HG03139 (cell line): ENCODE results near the gene NFKB1.
"Not testable (repeated sequence)": the region's sequence is repeated elsewhere in the genome, so short reads cannot be mapped to it uniquely, and the experiment has no call there.

Experiments used
- ATAC-seq: cut with Tn5 transposase; IDR thresholded peaks from one replicate; pipeline ENCODE4 v1.9.1; 2021; ENCODE audit not compliant: unreplicated experiment

Gene NFKB1

GRCh38 chr4:102500696-102501446 is at the start of gene NFKB1:
Gene NFKB1, plus strand, starts transcription at chr4:102501359. Its CDS starts 24,160 bp downstream, at chr4:102525519.
- peak; percentile 51 for ATAC-seq

GRCh38 chr4:102452854-102453253 is 48.3 kb upstream of the NFKB1 start:
- ATAC-seq = no peak

GRCh38 chr4:102453827-102454226 is 47.3 kb upstream of the NFKB1 start:
- no peak for ATAC-seq

- ATAC-seq = no peak
These were observed 46.9 kb upstream of the NFKB1 start for GRCh38 chr4:102454268-102454667.

GRCh38 chr4:102454981-102455685 is 46.0 kb upstream of the NFKB1 start:
- no peak for ATAC-seq

GRCh38 chr4:102455750-102456149 is 45.4 kb upstream of the NFKB1 start:
- no peak for ATAC-seq

- ATAC-seq = no peak
These were observed 34.9 kb upstream of the NFKB1 start for GRCh38 chr4:102466298-102466697.

GRCh38 chr4:102469806-102470205 is 31.4 kb upstream of the NFKB1 start:
- no peak for ATAC-seq

- no peak for ATAC-seq
These were observed 28.6 kb upstream of the NFKB1 start for GRCh38 chr4:102472441-102473013.

- no peak for ATAC-seq
These were observed 27.7 kb upstream of the NFKB1 start for GRCh38 chr4:102473476-102473875.

GRCh38 chr4:102474736-102475504 is 26.2 kb upstream of the NFKB1 start:
- no peak for ATAC-seq

- ATAC-seq = no peak
These were observed 23.5 kb upstream of the NFKB1 start for GRCh38 chr4:102477657-102478056.

GRCh38 chr4:102478186-102478585 is 23.0 kb upstream of the NFKB1 start:
- ATAC-seq = no peak

- not testable (repeated sequence) for ATAC-seq
These were observed 21.3 kb upstream of the NFKB1 start for GRCh38 chr4:102479832-102480231.

GRCh38 chr4:102483120-102483519 is 18.0 kb upstream of the NFKB1 start:
- no peak for ATAC-seq

- ATAC-seq = not testable (repeated sequence)
These were observed 17.0 kb upstream of the NFKB1 start for GRCh38 chr4:102483990-102484692.

- ATAC-seq = no peak
These were observed 8.5 kb upstream of the NFKB1 start for GRCh38 chr4:102492531-102493241.

- ATAC-seq = no peak
These were observed 7.9 kb upstream of the NFKB1 start for GRCh38 chr4:102493257-102493656.

GRCh38 chr4:102493794-102494193 is 7.4 kb upstream of the NFKB1 start:
- no peak for ATAC-seq

- ATAC-seq = no peak
These were observed 6.6 kb upstream of the NFKB1 start for GRCh38 chr4:102494603-102495002.
